Measurements from ENCODE around the gene FCMR. TPM values are rescaled to one million over a fixed set of nuclear protein-coding genes. Genes with fewer than 3 reads are reported as not detected.

The FCMR gene
- total and polyA plus RNA-seq, 10 of the 15 experiments (the other 5 are each of a cell fraction or from before 2014, with no cell fraction given): 79.7 to 245 (median 123) TPM

DNA sequence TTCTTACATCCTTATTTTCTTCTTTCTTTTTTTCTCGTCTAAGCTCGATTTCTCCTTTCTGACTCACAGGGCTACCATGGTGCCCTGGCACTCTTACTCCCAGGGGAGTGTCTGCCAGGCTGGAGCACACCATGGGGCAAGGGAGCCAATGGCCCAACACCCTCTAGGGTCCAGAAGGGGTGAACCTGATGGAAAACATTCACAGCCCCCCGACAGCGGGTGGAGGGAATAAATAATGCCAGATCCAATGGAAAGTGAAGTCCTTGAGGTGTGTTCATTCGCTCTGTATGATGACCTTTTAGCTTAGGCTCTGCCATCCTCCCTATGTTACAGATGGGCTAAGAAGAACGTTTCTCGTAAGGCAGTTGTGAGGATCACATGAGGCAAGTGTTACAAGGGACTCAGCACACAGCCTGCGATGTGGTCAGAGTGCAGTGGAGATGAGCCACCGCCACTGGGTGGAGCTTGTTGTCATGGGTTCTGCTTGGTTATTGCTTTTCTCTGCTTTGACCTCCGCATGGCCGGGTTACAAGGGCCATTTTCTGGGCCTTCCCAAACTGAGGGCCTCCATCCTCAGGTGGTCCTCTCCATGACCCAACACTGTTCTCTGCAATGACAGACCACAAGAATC is 3.5 kb upstream of the FCMR start (continued):
- TF ChIP-seq EZH2 (IDR thresholded peaks at IDR 0.05; ENCODE audit: borderline replicate concordance, control insufficient read depth, low read depth, low read length) (no peak), IKZF1 (conservative IDR thresholded peaks at IDR 0.05) (peak; percentile 86), POU2F2 (IDR thresholded peaks at IDR 0.05; ENCODE audit: borderline replicate concordance, low read depth, low read length) (0 out of 3 replicates have a peak, but pooled peaks have one; percentile 63)
- TF ChIP-seq, protein P1, sequence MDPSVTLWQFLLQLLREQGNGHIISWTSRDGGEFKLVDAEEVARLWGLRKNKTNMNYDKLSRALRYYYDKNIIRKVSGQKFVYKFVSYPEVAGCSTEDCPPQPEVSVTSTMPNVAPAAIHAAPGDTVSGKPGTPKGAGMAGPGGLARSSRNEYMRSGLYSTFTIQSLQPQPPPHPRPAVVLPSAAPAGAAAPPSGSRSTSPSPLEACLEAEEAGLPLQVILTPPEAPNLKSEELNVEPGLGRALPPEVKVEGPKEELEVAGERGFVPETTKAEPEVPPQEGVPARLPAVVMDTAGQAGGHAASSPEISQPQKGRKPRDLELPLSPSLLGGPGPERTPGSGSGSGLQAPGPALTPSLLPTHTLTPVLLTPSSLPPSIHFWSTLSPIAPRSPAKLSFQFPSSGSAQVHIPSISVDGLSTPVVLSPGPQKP (IDR thresholded peaks at IDR 0.05; ENCODE audit: low read depth, low read length): no peak

DNA sequence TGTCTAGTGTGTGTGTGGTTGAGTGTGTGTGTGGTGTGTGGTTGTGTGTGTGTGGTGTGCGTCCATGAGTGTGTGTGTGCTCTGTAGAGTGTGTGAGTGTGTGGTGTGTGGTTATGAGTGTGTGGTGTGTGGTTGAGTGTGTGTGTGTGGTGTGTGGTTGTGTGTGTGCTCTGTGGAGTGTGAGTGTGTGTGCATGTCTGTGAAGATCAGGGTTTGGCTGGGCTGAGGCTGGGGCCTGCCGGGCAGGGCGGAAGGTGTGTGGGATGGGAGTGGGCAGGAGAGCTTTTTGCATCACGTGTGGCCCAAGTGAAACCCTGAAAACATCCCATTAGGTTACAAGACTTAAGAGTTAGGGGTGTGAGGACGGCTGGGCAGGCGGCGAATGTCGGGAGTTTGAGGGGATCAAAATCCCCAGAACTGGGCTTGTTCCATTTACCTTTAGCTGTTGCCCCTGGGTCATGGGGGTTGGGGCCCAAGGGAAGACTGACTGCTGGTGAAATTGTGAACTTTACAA is 2.9 kb upstream of the FCMR start:
- H3K4me1 ChIP-seq (ENCODE audit: control insufficient read depth, insufficient read depth, low read length): peaks cover 46% of the 10 kb centered on the region
- peak; percentile 50 for ATAC-seq
- H3K4me3 ChIP-seq: no peak overlapping the region
- H3K79me2 ChIP-seq (ENCODE audit: control insufficient read depth, insufficient read depth, low read length): peaks cover 47% of the 10 kb centered on the region
- CTCF ChIA-PET: interaction anchor here (0.6 to 13.5 kb wide), 12 partner anchors 7 to 115 kb away, joined by 3 to 643 read pairs (median 6); partner anchors contain the start of gene FCMR
- BruUV-seq (replicated peaks): no TSS peak
- in situ Hi-C loops (cut with MboI) (loop anchor here (10.0 kb wide), 1 partner anchor 410 kb away; no protein-coding TSS in a partner anchor), intact Hi-C loops (cut with micrococcal nuclease; ENCODE audit: unreplicated experiment) (loop anchor here (2.0 to 5.0 kb wide), 3 partner anchors 46 to 242 kb away; partner anchors contain the start of genes FCAMR and MAPKAPK2)
- SMC1A ChIA-PET (ENCODE audit: uncharacterized antibody, unreplicated experiment): interaction anchor here (0.6 to 4.3 kb wide), 21 partner anchors 9 to 261 kb away, joined by 3 to 41 read pairs (median 4); partner anchors contain the start of genes IL19 and PFKFB2
- H2AFZ ChIP-seq (ENCODE audit: control insufficient read depth, low read depth, low read length): 0 out of 2 replicates have a peak overlapping the region, but pooled peaks have one; percentile 29
- WGBS (ENCODE audit: insufficient coverage, insufficient replicate concordance, low lambda C conversion rate, missing lambda C conversion rate): 2% methylated on average over 8 of the region's 8 CpGs
- H3K27me3 ChIP-seq (replicated peaks in 1 of 2; ENCODE audit: control insufficient read depth in 2 of 2, insufficient read depth in 2 of 2, low read length in 1 of 2): no peaks in the 10 kb centered on the region
- H3K36me3 ChIP-seq (ENCODE audit: control insufficient read depth in 2 of 2, insufficient read depth in 2 of 2, low read length in 1 of 2): no peaks in the 10 kb centered on the region
- H3K9ac ChIP-seq (ENCODE audit: control insufficient read depth, insufficient read depth, low read length): peak overlapping the region; percentile 94
- no peak for DNase-seq (ENCODE audit: low read depth, low spot score)
- no peak for FAIRE-seq
- POLR2A ChIA-PET: interaction anchor here (0.7 to 13.3 kb wide), 8 partner anchors 8 to 158 kb away, joined by 3 to 222 read pairs (median 6); partner anchors contain the start of genes FCMR and IL19
- no peaks in the 10 kb centered on the region for H4K20me1 ChIP-seq (ENCODE audit: control insufficient read depth, insufficient read depth)
- no peaks in the 10 kb centered on the region for H3K9me3 ChIP-seq (replicated peaks; ENCODE audit: control insufficient read depth, insufficient read depth, low read length)
- peak overlapping the region; percentile 95 for H3K4me2 ChIP-seq (ENCODE audit: control insufficient read depth, insufficient read depth)
- RAD21 ChIA-PET (ENCODE audit: unreplicated experiment): interaction anchor here (0.7 to 13.5 kb wide), 10 partner anchors 7 to 185 kb away, joined by 3 to 371 read pairs (median 6); partner anchors contain the start of genes FCMR, IL10 and IL19
- H3K27ac ChIP-seq (ENCODE audit: control insufficient read depth, insufficient read depth): peak overlapping the region; percentile 99
- TF ChIP-seq, protein P2, sequence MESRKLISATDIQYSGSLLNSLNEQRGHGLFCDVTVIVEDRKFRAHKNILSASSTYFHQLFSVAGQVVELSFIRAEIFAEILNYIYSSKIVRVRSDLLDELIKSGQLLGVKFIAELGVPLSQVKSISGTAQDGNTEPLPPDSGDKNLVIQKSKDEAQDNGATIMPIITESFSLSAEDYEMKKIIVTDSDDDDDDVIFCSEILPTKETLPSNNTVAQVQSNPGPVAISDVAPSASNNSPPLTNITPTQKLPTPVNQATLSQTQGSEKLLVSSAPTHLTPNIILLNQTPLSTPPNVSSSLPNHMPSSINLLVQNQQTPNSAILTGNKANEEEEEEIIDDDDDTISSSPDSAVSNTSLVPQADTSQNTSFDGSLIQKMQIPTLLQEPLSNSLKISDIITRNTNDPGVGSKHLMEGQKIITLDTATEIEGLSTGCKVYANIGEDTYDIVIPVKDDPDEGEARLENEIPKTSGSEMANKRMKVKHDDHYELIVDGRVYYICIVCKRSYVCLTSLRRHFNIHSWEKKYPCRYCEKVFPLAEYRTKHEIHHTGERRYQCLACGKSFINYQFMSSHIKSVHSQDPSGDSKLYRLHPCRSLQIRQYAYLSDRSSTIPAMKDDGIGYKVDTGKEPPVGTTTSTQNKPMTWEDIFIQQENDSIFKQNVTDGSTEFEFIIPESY (IDR thresholded peaks at IDR 0.05): no peak
- TF ChIP-seq NFYB (IDR thresholded peaks at IDR 0.05; ENCODE audit: insufficient read depth, low read depth, low read length) (no peak), RAD21 (IDR thresholded peaks at IDR 0.05; ENCODE audit: insufficient read depth, low read depth, low read length) (no peak), BCL11A (IDR thresholded peaks at IDR 0.05; ENCODE audit: low read depth, low read length) (peak; percentile 27; the same call in 1 of the 2 replicates), BMI1 (IDR thresholded peaks at IDR 0.05; ENCODE audit: borderline replicate concordance) (no peak), ATF7 (IDR thresholded peaks at IDR 0.05; ENCODE audit: low read depth) (peak; percentile 69), MYC (IDR thresholded peaks at IDR 0.05; ENCODE audit: insufficient read depth, insufficient read length, insufficient replicate concordance, low read length, severe bottlenecking) (peak; percentile 33), CREM (IDR thresholded peaks at IDR 0.05; ENCODE audit: low read depth) (peak; percentile 36; the same call in 1 of the 2 replicates), NFYA (IDR thresholded peaks at IDR 0.05; ENCODE audit: borderline replicate concordance, low read depth, low read length) (no peak), NBN (IDR thresholded peaks at IDR 0.05) (peak; percentile 66)
- TF ChIP-seq, protein P3, sequence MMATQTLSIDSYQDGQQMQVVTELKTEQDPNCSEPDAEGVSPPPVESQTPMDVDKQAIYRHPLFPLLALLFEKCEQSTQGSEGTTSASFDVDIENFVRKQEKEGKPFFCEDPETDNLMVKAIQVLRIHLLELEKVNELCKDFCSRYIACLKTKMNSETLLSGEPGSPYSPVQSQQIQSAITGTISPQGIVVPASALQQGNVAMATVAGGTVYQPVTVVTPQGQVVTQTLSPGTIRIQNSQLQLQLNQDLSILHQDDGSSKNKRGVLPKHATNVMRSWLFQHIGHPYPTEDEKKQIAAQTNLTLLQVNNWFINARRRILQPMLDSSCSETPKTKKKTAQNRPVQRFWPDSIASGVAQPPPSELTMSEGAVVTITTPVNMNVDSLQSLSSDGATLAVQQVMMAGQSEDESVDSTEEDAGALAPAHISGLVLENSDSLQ (IDR thresholded peaks at IDR 0.05): peak; percentile 53; the same call in 1 of the 2 replicates
- TF ChIP-seq, protein P4, sequence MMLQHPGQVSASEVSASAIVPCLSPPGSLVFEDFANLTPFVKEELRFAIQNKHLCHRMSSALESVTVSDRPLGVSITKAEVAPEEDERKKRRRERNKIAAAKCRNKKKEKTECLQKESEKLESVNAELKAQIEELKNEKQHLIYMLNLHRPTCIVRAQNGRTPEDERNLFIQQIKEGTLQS (IDR thresholded peaks at IDR 0.05; ENCODE audit: borderline replicate concordance, extremely low read depth, low read depth, low read length): peak; percentile 19; the same call in 1 of the 2 replicates

All from GM12878 (cell line).